EL (cell line): ENCODE measurements around the gene SHROOM1.

ENCODE experiments used
- DNase-seq: peaks from one replicate; pipeline ENCODE4 v3.0.0-alpha.2; 2016

The SHROOM1 gene

GRCh38 chr5:132775476-132775961, 54.9 kb downstream of the SHROOM1 start:
- no peak for DNase-seq

- DNase-seq, result no peak
These were observed 55.6 kb downstream of the SHROOM1 start for GRCh38 chr5:132774896-132775295.

- no peak for DNase-seq
These were observed 56.0 kb downstream of the SHROOM1 start for GRCh38 chr5:132774406-132774805.

- DNase-seq, result no peak
These were observed 56.7 kb downstream of the SHROOM1 start for GRCh38 chr5:132773601-132774355.

- no peak for DNase-seq
These were observed 57.3 kb downstream of the SHROOM1 start for GRCh38 chr5:132773114-132773513.

GRCh38 chr5:132772291-132773070, 58.0 kb downstream of the SHROOM1 start:
- no peak for DNase-seq
